GM12878 (cell line): ENCODE measurements around the gene SYNJ2. TPM values are rescaled to one million over a fixed set of nuclear protein-coding genes. Genes with fewer than 3 reads are reported as not detected.

Experiments used
- ATAC-seq: fragments of 200-7000 bp; cut with Tn5 transposase; 3 replicates; pipeline ENCODE4 v1.9.1; 2020; ENCODE audit warnings: mild to moderate bottlenecking, moderate library complexity
- BruUV-seq: library from RNA; stranded (reverse); fragments of 400-500 nt; replicated peaks from 2 replicates; lab custom pipeline; 2021; lab: Mats Ljungman, UMichigan
- CTCF ChIA-PET: fragments of 300-600 bp; sonication (Branson Sonifier 250); formaldehyde crosslinking; extraction: SDS; loops from one replicate; lab custom pipeline; 2021; ENCODE audit warnings: inconsistent platforms; lab: Yijun Ruan, JAX
- POLR2A ChIA-PET: fragments of 350-600 bp; formaldehyde crosslinking; extraction: SDS; loops from one replicate; lab custom pipeline; 2021; ENCODE audit warnings: inconsistent platforms; lab: Charles Lee
- RAD21 ChIA-PET: fragments of 300-600 bp; sonication (Branson Sonifier 250); formaldehyde crosslinking; loops from one replicate; lab custom pipeline; 2023; ENCODE audit warnings: antibody characterized with exemption; ENCODE audit not compliant: unreplicated experiment; lab: Charles Lee
- SMC1A ChIA-PET: fragments of 300-600 bp; sonication (Branson Sonifier 250); formaldehyde crosslinking; loops from one replicate; lab custom pipeline; 2023; ENCODE audit not compliant: unreplicated experiment, uncharacterized antibody; lab: Charles Lee
- DNase-seq: peaks from one replicate; pipeline ENCODE4 v3.0.0-alpha.2; 2011; ENCODE audit warnings: low read depth, low spot score
- FAIRE-seq: peaks from 3 replicates; lab custom pipeline; 2011; peaks lifted over from hg19 to GRCh38; lab: Jason Lieb, UNC
- H2AFZ ChIP-seq: 2 replicates; pipeline ENCODE4 v1.6.0; 2011; ENCODE audit warnings: low read depth, low read length, control low read depth; ENCODE audit not compliant: control insufficient read depth
- H3K27ac ChIP-seq: 2 replicates; pipeline ENCODE4 v1.5.1; 2011; ENCODE audit warnings: control low read depth; ENCODE audit not compliant: control insufficient read depth, insufficient read depth
- H3K27me3 ChIP-seq, 2 experiments: replicated peaks in 1 of 2; 2 replicates each; pipeline versions ENCODE4 v1.6.0 to v1.6.1; 2011; ENCODE audit warnings: low read length in 1 of 2; ENCODE audit not compliant: control insufficient read depth in 2 of 2, insufficient read depth in 2 of 2
- H3K36me3 ChIP-seq, 2 experiments: 2 replicates each; pipeline ENCODE4 v1.5.1; 2011; ENCODE audit warnings: low read length in 1 of 2; ENCODE audit not compliant: control insufficient read depth in 2 of 2, insufficient read depth in 2 of 2
- H3K4me1 ChIP-seq: 2 replicates; pipeline ENCODE4 v1.6.1; 2011; ENCODE audit warnings: mild to moderate bottlenecking, low read length, moderate library complexity, mixed read lengths; ENCODE audit not compliant: control insufficient read depth, insufficient read depth
- H3K4me2 ChIP-seq: 2 replicates; pipeline ENCODE4 v1.6.0; 2011; ENCODE audit warnings: control low read depth; ENCODE audit not compliant: control insufficient read depth, insufficient read depth
- H3K4me3 ChIP-seq: fragments of 200-600 bp; sonication (generic); 2 replicates; pipeline ENCODE4 v1.5.1; 2016
- H3K79me2 ChIP-seq: 2 replicates; pipeline ENCODE4 v1.6.0; 2011; ENCODE audit warnings: low read length; ENCODE audit not compliant: control insufficient read depth, insufficient read depth
- H3K9ac ChIP-seq: 2 replicates; pipeline ENCODE4 v1.8.0; 2011; ENCODE audit warnings: low read length, control low read depth, mixed read lengths; ENCODE audit not compliant: control insufficient read depth, insufficient read depth
- H3K9me3 ChIP-seq: replicated peaks from 3 replicates; pipeline ENCODE4 v1.5.1; 2011; ENCODE audit warnings: mild to moderate bottlenecking, low read length; ENCODE audit not compliant: control insufficient read depth, insufficient read depth
- H4K20me1 ChIP-seq: 2 replicates; pipeline ENCODE4 v1.6.0; 2011; ENCODE audit not compliant: control insufficient read depth, insufficient read depth
- BCL11A ChIP-seq: IDR thresholded peaks from 2 replicates; pipeline ENCODE4 v1.6.1; 2011; ENCODE audit warnings: low read depth, low read length
- HCFC1 ChIP-seq: fragments of 150-350 bp; IDR thresholded peaks from 2 replicates; pipeline ENCODE4 v1.6.1; 2014; ENCODE audit warnings: low read length
- NBN ChIP-seq: fragments of 450-650 bp; IDR thresholded peaks from 2 replicates; pipeline ENCODE4 v1.6.1; 2016
- NR2F1 ChIP-seq: fragments of 450-650 bp; conservative IDR thresholded peaks from 2 replicates; pipeline ENCODE4 v1.6.1; 2017; ENCODE audit warnings: mild to moderate bottlenecking
- RFX5 ChIP-seq: IDR thresholded peaks from 2 replicates; pipeline ENCODE4 v1.6.1; 2011; ENCODE audit warnings: low read depth, low read length, improper control_type of control experiment
- ZBTB40 ChIP-seq: fragments of 450-650 bp; IDR thresholded peaks from 2 replicates; pipeline ENCODE4 v1.6.1; 2016; ENCODE audit warnings: mild to moderate bottlenecking, moderate library complexity, borderline replicate concordance
- ZNF217 ChIP-seq: fragments of 450-650 bp; IDR thresholded peaks from 2 replicates; pipeline ENCODE4 v1.6.1; 2017; ENCODE audit warnings: antibody characterized with exemption, mild to moderate bottlenecking
- WGBS: methylation state at CpG from one replicate; pipeline ENCODE4 v1.1.6; 2016; ENCODE audit warnings: low lambda C conversion rate; ENCODE audit not compliant: insufficient replicate concordance, insufficient coverage; ENCODE audit errors: missing lambda C conversion rate; 5-methylcytosine and 5-hydroxymethylcytosine counted together
- in situ Hi-C: fragments of 300-500 bp; cut with MboI; formaldehyde crosslinking; loops from 9 replicates; pipeline ENCODE4 v1.14.3; 2018; ENCODE audit warnings: mixed read lengths
- intact Hi-C: fragments of 100-400 bp; cut with micrococcal nuclease; formaldehyde crosslinking; loops from one replicate; pipeline ENCODE4 v1.14.2; 2022; ENCODE audit not compliant: unreplicated experiment
- polyA plus RNA-seq, 11 experiments: library from polyadenylated mRNA; depleted of rRNA in 4 of 11; unstranded in 6 of 11; stranded (reverse) in 5 of 11; fragments of >200 nt; fragmentation: Nextera tagmentation in 4 of 11; fragmentation: Illumina TruSeq in 1 of 11; extraction: Ambion mirVana in 4 of 11; extraction: Trizol in 1 of 11; gene quantifications; 1 replicate in 1 of 11; 2 replicates in 10 of 11; pipeline versions ENCODE4 v1.2.1 to v1.2.3, GENCODE V29; 2011 to 2016; ENCODE audit warnings: inconsistent platforms in 2 of 11, missing spikeins in 2 of 11, low read depth in 1 of 11
- total RNA-seq, 4 experiments: library from RNA; depleted of rRNA in 3 of 4; stranded (reverse); fragments of >200 nt in 3 of 4; fragmentation: Illumina TruSeq in 1 of 4; extraction: Trizol in 1 of 4; gene quantifications; 2 replicates each; pipeline versions ENCODE4 v1.2.1 to v1.2.3, GENCODE V29; 2013 to 2021
- TF ChIP-seq, protein P1 (sequence below): fragments of 450-650 bp; IDR thresholded peaks from 2 replicates; pipeline ENCODE4 v1.6.1; 2017; ENCODE audit warnings: antibody characterized with exemption, mild to moderate bottlenecking, moderate library complexity
- TF ChIP-seq, protein P2 (sequence below): fragments of 450-650 bp; IDR thresholded peaks from 2 replicates; pipeline ENCODE4 v1.6.1; 2014; ENCODE audit warnings: mild to moderate bottlenecking
- TF ChIP-seq, protein P3 (sequence below): fragments of 450-650 bp; formaldehyde crosslinking; IDR thresholded peaks from 2 replicates; pipeline ENCODE4 v1.4.0; 2020; ENCODE audit warnings: mild to moderate bottlenecking, moderate library complexity

The SYNJ2 gene
- total and polyA plus RNA-seq, 10 of the 15 experiments (the other 5 are each of a cell fraction or from before 2014, with no cell fraction given), result 0.11 to 1.8 (median 0.57) TPM

GRCh38 chr6:158041370-158041769 is 59.7 kb downstream of the SYNJ2 start (continued):
- TF ChIP-seq, protein P1, sequence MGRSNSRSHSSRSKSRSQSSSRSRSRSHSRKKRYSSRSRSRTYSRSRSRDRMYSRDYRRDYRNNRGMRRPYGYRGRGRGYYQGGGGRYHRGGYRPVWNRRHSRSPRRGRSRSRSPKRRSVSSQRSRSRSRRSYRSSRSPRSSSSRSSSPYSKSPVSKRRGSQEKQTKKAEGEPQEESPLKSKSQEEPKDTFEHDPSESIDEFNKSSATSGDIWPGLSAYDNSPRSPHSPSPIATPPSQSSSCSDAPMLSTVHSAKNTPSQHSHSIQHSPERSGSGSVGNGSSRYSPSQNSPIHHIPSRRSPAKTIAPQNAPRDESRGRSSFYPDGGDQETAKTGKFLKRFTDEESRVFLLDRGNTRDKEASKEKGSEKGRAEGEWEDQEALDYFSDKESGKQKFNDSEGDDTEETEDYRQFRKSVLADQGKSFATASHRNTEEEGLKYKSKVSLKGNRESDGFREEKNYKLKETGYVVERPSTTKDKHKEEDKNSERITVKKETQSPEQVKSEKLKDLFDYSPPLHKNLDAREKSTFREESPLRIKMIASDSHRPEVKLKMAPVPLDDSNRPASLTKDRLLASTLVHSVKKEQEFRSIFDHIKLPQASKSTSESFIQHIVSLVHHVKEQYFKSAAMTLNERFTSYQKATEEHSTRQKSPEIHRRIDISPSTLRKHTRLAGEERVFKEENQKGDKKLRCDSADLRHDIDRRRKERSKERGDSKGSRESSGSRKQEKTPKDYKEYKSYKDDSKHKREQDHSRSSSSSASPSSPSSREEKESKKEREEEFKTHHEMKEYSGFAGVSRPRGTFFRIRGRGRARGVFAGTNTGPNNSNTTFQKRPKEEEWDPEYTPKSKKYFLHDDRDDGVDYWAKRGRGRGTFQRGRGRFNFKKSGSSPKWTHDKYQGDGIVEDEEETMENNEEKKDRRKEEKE, result no peak

DNA sequence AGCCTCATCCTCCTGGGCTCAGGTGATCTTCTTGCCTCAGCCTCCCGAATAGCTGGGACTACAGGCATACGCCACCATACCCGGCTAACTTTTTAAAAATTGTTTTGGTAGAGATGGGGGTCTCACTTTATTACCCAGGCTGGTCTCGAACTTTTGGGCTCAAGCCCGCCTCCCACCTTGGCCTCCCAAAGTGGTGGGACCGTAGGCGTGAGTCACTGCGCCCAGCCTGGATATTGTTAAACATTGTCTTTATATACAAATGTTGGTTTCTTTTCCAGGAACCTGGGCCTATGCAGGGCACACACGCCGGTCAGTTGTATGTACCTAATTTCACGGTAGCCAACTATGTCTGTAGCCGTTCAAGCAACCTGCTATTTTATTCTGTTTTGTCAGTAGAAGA is 60.1 kb downstream of the SYNJ2 start:
- no TSS peak for BruUV-seq
- FAIRE-seq, result no peak
- no peaks in the 10 kb centered on the region; a peak in 1 of 4 replicates for H3K36me3 ChIP-seq
- in situ Hi-C loops (no loop called here), intact Hi-C loops (no loop called here)
- SMC1A ChIA-PET, result interaction anchor here (0.5 kb wide), 1 partner anchor 8 kb away, joined by 3 read pairs; no protein-coding TSS in a partner anchor
- H3K79me2 ChIP-seq, result no peaks in the 10 kb centered on the region
- POLR2A ChIA-PET, result no interaction called here
- H3K9ac ChIP-seq, result no peak overlapping the region
- RAD21 ChIA-PET, result no interaction called here
- peaks cover 13% of the 10 kb centered on the region for H3K4me1 ChIP-seq
- H3K4me3 ChIP-seq, result no peak overlapping the region
- no peaks in the 10 kb centered on the region for H3K27me3 ChIP-seq
- no peak overlapping the region for H3K4me2 ChIP-seq
- no peak for DNase-seq
- no peaks in the 10 kb centered on the region for H4K20me1 ChIP-seq
- no peak overlapping the region for H3K27ac ChIP-seq
- CTCF ChIA-PET, result interaction anchor here (1.7 kb wide), 1 partner anchor 14 kb away, joined by 4 read pairs; no protein-coding TSS in a partner anchor
- H2AFZ ChIP-seq, result no peak overlapping the region
- no peaks in the 10 kb centered on the region for H3K9me3 ChIP-seq
- no peak for ATAC-seq
- WGBS, result 98% methylated on average over 12 of the region's 12 CpGs
- TF ChIP-seq NBN (no peak), HCFC1 (no peak), BCL11A (no peak), NR2F1 (no peak), ZBTB40 (no peak), RFX5 (no peak), ZNF217 (no peak)
- TF ChIP-seq, protein P2, sequence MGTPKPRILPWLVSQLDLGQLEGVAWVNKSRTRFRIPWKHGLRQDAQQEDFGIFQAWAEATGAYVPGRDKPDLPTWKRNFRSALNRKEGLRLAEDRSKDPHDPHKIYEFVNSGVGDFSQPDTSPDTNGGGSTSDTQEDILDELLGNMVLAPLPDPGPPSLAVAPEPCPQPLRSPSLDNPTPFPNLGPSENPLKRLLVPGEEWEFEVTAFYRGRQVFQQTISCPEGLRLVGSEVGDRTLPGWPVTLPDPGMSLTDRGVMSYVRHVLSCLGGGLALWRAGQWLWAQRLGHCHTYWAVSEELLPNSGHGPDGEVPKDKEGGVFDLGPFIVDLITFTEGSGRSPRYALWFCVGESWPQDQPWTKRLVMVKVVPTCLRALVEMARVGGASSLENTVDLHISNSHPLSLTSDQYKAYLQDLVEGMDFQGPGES, result no peak
- TF ChIP-seq, protein P3, sequence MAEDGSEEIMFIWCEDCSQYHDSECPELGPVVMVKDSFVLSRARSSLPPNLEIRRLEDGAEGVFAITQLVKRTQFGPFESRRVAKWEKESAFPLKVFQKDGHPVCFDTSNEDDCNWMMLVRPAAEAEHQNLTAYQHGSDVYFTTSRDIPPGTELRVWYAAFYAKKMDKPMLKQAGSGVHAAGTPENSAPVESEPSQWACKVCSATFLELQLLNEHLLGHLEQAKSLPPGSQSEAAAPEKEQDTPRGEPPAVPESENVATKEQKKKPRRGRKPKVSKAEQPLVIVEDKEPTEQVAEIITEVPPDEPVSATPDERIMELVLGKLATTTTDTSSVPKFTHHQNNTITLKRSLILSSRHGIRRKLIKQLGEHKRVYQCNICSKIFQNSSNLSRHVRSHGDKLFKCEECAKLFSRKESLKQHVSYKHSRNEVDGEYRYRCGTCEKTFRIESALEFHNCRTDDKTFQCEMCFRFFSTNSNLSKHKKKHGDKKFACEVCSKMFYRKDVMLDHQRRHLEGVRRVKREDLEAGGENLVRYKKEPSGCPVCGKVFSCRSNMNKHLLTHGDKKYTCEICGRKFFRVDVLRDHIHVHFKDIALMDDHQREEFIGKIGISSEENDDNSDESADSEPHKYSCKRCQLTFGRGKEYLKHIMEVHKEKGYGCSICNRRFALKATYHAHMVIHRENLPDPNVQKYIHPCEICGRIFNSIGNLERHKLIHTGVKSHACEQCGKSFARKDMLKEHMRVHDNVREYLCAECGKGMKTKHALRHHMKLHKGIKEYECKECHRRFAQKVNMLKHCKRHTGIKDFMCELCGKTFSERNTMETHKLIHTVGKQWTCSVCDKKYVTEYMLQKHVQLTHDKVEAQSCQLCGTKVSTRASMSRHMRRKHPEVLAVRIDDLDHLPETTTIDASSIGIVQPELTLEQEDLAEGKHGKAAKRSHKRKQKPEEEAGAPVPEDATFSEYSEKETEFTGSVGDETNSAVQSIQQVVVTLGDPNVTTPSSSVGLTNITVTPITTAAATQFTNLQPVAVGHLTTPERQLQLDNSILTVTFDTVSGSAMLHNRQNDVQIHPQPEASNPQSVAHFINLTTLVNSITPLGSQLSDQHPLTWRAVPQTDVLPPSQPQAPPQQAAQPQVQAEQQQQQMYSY, result no peak
